GM18502 (cell line): ENCODE results near the gene ZER1.
"Not testable (repeated sequence)": the region's sequence is repeated elsewhere in the genome, so short reads cannot be mapped to it uniquely, and the experiment has no call there.

Experiments used
- ATAC-seq: cut with Tn5 transposase; IDR thresholded peaks from one replicate; pipeline ENCODE4 v1.9.1; 2021; ENCODE audit warnings: mild to moderate bottlenecking; ENCODE audit not compliant: unreplicated experiment, poor library complexity

Gene ZER1

DNA sequence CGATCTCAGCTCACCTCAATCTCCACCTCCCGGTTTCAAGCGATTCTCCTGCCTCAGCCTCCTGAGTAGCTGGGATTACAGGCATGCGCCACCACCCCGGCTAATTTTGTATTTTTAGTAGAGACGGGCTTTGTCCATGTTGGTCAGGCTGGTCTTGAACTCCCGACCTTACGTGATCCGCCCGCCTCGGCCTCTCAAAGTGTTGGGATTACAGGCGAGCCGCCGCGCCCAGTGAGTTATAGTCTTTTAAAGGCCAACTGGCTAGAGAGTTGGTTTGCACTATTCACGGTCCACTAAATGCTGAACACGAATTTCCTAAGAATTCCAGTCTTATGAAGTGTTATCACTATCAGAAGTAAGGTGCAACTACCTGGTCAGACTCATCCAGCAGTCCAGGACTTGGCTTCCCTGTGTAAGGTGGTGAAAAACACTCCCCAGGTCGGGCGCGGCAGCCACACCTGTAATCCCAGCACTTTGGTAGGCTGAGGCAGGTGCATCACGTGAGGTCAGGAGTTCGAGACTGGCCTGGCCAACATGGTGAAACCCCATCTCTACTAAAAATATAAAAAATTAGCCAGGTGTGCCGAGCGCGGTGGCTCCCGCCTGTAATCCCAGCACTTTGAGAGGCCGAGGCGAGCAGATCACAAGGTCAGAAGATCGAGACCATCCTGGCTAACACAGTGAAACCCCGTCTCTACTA, 72.5 kb downstream of the ZER1 start:
- not testable (repeated sequence) for ATAC-seq

DNA sequence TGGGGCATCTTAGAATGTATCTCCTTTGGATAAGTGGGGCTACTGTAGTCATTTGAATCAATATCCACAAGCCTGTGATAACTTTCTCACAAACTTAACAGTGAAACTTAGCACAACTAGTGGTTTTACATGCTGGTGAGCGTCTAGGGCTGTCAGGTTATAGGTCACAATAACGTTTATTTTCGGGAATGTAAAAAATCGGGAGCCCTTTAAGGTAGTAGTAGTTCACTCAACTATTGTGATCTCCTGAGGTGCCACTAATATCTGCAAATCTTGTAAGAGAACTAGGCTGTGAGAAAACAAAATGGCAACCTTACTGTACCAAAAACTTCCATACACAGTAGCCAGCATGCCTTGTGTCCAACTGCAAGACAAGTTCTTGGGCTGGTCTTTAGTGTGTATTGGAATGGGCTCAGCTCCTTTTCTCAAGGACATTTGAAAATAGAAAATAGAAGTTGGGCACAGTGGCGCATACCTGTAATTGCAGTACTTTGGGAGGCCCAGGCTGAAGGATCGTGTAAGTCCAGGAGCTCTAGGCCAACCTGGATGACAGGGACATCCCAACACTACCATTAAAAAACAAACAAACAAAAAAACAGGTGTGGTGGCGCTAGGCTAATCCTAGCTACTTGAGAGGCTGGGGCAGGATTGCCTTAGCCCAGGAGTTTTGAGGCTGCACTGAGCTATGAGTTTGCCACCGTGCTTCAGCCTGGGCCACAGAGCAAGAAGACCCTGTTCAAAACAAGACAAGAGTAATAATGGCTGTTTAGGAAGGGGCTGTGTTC, 74.6 kb downstream of the ZER1 start:
- no peak for ATAC-seq

DNA sequence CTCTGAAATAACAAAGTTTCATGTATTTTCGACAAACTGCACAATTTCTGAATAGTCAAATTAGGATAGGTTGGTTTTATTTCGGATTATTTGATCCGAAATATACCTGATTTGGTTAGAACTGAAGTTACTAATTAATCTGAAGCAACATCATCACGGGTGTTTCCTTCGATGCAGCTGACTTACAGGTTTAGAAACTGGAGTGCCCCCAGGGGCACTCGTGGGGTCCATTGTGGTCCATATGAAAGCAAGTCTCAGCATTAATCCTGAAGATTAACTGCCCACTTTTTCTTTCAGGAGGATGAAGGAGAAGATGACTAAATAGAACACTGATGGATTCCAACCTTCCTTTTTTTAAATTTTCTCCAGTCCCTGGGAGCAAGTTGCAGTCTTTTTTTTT, 77.4 kb downstream of the ZER1 start:
- ATAC-seq = no peak

DNA sequence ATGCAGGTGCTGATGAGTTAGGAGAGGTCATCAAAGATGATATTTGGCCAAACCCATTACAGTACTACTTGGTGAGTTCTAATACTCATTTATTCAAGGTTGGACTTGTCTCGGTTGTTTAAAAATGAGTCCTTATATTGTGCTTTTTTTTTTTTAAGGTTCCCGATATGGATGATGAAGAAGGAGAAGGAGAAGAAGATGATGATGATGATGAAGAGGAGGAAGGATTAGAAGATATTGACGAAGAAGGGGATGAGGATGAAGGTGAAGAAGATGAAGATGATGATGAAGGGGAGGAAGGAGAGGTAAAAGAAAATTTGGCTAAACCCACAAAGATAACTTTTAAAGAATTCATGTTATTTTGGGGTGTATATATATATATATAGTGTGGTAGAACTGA, 78.0 kb downstream of the ZER1 start:
- ATAC-seq = not testable (repeated sequence)

DNA sequence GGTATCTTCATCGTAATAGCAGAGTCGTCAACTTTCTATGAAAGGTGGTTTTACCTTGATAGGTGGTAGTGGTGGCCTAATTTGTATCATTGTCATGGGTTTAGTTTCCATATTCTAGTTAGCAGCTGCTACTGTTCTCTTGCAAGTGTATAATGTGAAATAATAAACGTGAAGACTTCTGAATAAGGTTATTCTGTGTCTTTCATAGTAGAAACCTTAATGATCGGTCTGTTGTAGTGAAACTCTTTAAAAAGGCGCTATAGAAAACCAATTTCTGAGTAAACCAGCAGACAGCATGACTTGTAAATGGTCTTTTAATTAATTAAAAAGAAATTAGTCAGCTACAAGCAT, 81.1 kb downstream of the ZER1 start:
- no peak for ATAC-seq

DNA sequence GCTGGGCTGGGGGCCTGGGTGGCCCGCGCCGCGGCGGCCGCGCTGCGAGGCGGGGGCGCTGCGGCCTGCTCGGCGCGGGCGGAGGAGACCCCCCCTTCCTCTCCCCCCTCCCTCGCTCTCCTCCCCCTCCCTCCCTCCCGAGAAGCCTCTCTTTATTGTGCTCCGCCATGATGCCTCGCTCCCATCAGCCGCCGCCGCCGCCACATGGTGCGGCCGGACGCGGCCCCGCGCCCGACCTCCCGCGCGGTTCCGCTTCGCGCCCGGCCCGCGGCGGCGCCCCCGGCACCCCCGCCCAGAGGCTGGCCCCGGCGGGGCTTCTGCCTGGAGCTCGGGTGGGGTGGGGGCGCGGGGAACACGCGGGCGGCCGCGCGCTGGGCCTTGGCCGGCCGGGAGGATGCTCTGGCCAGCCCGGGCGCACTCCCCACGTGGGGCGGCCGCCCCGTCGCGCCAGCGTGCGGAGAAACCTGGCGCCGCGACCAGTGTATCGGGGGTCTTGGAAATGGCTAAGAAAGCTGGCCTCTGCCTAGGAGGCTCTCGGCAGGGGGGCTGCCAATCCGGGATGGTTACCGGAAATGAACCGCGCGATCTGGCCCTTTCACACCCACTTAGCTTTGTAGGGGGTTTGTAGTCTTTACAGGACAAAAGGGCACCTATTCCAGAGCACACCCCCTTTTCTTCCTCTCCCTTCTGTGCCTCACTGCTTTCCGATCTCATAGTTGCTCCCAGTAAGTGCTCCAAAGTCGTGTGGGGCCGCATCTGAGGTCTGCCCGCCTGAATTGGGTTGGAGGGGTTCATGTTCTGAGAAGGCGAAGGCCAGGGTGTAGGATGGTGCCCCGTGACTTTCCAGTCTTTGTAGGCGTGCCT, 81.7 kb downstream of the ZER1 start:
- ATAC-seq = no peak

DNA sequence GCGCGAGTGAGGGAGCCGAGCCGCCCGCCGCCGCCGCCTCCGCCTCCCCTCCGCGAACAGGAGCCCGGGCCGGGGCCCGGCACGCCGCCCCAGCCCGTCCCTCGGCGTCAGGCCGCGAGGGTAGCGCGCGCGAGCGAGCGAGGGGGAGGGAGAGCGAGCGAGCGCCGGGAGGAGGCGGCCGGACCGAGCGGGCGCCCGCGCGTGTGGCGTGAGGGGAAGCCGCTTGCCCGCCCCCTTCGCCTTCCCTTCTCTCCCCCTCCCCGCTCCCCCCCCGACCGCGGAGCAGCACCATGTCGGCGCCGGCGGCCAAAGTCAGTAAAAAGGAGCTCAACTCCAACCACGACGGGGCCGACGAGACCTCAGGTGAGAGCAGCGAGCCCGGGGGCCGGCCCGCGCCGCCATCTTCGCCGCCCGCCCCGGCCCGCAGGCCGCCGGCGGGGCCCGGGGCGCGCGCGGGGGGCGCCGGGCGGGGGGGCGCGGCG, 82.4 kb downstream of the ZER1 start:
- peak; percentile 21 for ATAC-seq

DNA sequence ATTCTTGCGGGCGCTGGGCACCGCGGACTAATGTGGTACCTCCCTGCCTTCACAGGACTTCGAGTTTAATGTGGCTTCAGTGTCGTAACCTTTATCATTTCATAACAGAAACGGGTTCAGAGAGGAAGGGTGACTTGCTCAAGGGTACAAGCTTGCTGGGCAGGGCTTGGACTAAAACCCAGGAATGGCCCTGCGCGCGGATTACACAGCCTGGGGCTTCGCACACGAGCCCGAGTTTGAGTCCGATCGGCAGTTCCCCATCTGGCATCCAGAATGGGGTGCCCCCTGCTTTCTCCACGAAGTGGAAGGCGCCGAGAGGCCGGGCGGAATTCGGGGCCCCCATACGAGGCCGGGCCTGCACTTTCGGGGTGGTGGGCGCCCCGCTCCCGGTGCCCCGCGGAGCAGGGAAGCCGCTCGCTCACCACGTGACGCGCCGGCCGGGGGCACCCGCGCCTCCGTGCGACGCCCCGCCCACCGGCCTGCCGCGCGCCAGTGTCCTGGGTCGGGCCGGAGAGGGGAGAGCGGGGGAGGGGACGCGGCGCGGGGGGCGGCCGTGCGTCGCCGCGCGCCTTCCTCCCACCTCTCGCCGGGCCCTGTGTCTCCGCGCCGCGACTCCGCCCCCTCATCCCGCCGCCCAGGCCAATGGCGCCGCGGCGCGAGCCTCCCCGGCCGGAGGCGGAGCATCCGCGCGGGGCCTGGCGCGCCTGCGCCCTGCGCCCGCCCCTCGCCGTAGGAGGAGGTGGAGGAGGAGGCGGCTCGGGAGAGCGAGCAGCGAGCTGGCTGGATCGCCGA, 83.0 kb downstream of the ZER1 start, which contains the start of gene SET:
Gene SET (plus strand): TSS at position 722 of the 792 bp plus-strand sequence. CDS start 361 bp downstream, outside the sequence.
- peak; percentile 71 for ATAC-seq

DNA sequence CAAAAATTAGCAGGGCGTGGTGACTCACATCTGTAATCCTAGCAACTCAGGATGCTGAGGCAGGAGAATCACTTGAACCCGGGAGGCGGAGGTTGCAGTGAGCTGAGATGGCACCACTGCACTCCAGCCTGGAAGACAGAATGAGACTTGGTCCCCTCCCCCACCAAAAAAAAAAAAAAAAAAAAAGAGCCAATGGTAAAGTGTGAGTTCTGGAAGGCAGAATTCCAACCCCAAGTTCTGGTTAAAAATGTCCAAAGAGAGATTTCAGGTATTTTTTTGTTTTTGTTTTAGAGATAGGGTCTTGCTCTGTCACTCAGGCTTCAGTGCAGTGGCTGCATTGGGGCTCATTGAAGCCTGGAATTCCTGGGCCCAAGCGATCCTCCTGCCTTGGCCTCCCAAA, 84.3 kb downstream of the ZER1 start:
- ATAC-seq = no peak

DNA sequence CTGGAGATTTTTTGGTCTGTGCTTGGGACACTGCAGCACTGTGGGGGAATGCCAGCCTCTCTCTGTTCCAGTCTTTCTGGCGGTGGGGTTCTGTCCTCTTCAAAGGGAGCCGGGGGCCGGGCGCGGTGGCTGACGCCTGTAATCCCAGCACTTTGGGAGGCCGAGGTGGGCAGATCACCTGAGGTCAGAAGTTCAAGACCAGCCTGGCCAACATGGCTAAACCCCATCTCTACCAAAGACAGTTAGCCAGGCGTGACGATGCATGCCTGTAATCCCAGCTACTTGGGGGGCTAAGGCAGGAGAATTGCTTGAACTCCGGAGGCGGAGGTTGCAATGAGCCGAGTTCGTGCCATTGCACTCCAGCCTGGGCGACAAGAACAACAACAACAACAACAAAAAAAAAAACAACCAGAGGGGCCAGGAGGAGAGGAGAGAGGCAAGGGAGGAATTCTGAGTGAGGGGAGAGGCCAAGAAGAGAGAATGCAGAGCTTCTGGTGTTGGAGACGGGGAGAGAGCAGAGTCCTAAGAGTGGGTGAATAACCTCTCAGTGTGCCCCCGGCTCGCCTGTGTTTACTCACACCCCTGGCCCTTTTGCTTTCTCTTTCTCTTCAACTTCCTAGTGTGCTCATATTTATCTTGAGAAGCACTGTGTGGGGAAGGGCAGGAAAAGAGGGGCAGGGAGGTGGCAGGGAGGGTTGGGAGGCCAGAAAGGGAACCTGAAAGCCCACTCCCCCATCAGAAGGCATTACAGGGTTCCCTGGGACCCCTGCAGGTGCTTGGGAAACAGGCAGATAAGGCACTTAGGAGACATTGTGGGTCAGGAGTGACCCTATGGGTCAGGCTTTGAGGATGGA, 85.9 kb downstream of the ZER1 start:
- no peak for ATAC-seq

DNA sequence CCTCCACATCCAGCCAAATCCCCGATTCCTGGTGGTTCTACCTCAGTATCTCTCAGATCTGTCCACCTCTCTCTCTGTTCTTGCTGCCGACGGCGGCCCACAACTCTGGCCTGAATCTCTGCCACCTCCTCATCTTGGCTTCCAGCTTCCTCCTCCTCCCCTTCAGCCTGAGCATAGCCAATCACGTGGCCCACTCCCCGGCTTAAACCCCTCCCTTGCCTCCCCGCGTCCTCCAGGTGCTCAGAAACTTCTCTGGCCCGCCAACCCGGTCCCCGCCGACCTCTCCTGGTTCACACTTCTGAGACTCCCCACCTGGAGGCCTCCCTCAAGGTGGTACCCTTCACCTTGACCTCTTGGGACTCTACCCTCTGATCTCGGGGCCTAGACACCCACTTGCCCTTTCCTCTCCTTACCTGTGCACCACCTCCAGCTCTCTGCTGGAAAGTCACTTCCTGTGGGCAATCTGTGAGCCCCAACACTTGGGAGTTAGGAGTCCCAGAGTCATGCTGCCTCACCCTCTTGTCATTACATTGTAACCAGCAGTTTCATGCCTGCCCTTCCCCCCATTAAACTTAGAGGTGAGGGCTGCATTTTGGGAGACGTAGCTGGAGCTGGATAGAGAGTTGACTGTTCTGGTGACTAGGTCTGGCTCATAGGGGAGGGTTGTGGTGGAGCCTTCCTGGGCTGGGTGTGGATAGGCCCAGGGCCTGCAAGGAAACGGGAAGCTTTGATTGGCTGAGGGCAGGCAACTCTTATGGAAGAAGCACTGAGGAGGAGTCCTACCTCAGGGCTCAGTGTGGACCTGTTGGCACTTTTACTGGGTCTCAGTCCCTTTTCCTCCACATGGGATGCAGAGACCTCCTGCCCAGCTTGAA, 87.2 kb downstream of the ZER1 start:
- ATAC-seq = peak; percentile 25

DNA sequence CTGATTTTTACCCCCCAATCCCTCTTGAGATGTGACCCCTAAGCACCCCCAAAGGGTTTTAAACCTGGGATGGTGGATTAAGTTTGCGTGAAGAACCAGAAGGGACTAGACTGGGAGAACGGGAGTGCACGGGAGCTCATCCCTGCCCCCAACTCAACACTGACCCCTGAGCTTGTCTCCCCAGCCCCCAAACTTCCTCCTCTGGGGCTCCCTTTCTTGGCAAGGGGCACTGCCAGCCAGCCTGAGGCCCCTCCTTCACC, 87.7 kb downstream of the ZER1 start:
- no peak for ATAC-seq

DNA sequence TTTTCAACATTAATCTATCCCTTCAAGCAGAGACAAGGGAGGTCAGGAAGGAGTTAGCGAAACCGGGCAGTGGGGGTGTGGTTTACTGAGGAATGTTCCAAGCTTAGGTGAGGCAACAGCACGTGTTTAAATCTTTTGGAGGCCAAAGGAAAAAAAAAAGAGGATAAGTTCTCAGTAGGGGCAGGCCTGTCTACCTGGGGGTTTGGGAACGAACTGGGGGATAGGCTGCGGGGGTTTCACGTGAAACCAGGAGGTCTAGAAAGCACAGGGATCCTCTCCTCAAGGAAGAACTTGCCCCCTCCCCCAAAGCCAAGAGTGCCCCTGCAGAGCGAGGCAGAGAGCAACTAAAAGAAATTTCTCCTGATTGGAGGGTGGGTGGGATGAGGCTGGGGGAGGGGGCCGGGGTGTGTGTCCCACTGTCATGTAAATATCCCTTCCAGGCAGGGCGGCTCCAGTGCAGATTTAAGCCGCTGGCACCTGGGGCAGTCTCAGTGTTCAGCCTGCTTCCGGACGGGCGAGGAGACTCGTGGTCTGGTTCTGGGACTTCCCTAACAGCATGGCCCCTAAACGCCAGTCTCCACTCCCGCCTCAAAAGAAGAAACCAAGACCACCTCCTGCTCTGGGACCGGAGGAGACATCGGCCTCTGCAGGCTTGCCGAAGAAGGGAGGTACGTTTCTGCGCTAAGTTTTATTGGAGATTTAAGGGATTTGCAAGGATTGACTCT, 88.2 kb downstream of the ZER1 start:
- ATAC-seq = no peak
